Germinal center (tissue), 1 donor: ENCODE data around the gene KBTBD3.

ENCODE experiments used
- DNase-seq: peaks from one replicate; pipeline ENCODE4 v3.0.0; 2012; ENCODE audit warnings: mixed read lengths, low spot score

The KBTBD3 gene

GRCh38 chr11:106076919-106077608 lies at the start of gene KBTBD3:
Gene KBTBD3 (minus strand): TSS chr11:106077347. CDS start chr11:106059097, 18,250 bp downstream.
- peak; percentile 89 for DNase-seq

- no peak for DNase-seq
Measured at GRCh38 chr11:106121570-106122320, 44.6 kb upstream of the KBTBD3 start.

GRCh38 chr11:106105986-106106385 lies 28.8 kb upstream of the KBTBD3 start:
- no peak for DNase-seq

GRCh38 chr11:106101819-106102218 lies 24.7 kb upstream of the KBTBD3 start:
- no peak for DNase-seq

- DNase-seq: no peak
Measured at GRCh38 chr11:106101370-106101769, 24.2 kb upstream of the KBTBD3 start.

- DNase-seq: no peak
Measured at GRCh38 chr11:106098893-106099553, 21.9 kb upstream of the KBTBD3 start.

GRCh38 chr11:106092446-106092845 lies 15.3 kb upstream of the KBTBD3 start:
- DNase-seq: no peak

- no peak for DNase-seq
Measured at GRCh38 chr11:106091480-106092123, 14.5 kb upstream of the KBTBD3 start.

GRCh38 chr11:106088896-106089295 lies 11.7 kb upstream of the KBTBD3 start:
- no peak for DNase-seq

- peak; percentile 3 for DNase-seq
Measured at GRCh38 chr11:106087815-106088435, 10.8 kb upstream of the KBTBD3 start.

- DNase-seq: no peak
Measured at GRCh38 chr11:106086850-106087249, 9.7 kb upstream of the KBTBD3 start.

- DNase-seq: no peak
Measured at GRCh38 chr11:106086135-106086534, 9.0 kb upstream of the KBTBD3 start.

- no peak for DNase-seq
Measured at GRCh38 chr11:106082096-106082495, 4.9 kb upstream of the KBTBD3 start.

- DNase-seq: no peak
Measured at GRCh38 chr11:106077609-106078455, 685 bp upstream of the KBTBD3 start, which contains the start of gene AASDHPPT. Gene AASDHPPT (plus strand): TSS chr11:106077662. CDS start chr11:106077711, 49 bp downstream.

- no peak for DNase-seq
Measured at GRCh38 chr11:106076171-106076918, 802 bp downstream of the KBTBD3 start.

- no peak for DNase-seq
Measured at GRCh38 chr11:106072804-106073203, 4.3 kb downstream of the KBTBD3 start.

- DNase-seq: no peak
Measured at GRCh38 chr11:106070606-106071005, 6.5 kb downstream of the KBTBD3 start.

GRCh38 chr11:106063009-106063408 lies 14.1 kb downstream of the KBTBD3 start:
- no peak for DNase-seq

- no peak for DNase-seq
Measured at GRCh38 chr11:106061954-106062949, 14.9 kb downstream of the KBTBD3 start.
